GM21526 (cell line): ENCODE measurements around the gene LEKR1.

Source experiments
- ATAC-seq: cut with Tn5 transposase; IDR thresholded peaks from one replicate; pipeline ENCODE4 v1.9.1; 2021; ENCODE audit warnings: moderate library complexity; ENCODE audit not compliant: unreplicated experiment, low FRiP score

Gene LEKR1

DNA sequence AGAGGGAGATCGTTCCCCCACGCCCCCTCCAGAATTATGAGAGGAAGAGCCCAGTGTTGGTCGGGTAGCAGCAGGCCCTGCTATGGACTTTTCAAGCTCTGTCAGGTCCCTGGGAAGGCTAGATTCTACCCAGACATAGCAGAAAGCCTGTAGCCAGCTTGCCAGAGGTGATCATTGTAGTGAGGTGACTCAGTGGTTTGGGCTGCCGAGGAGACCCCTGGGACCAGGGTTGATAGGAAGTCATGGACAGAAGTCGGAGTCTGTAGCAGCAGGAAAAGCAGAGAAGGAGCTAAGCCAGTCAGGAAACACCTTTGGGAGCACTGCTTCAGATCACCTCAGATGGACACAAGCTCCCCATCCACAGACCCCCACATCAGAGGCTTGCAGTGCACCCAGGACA is 266.1 kb downstream of the LEKR1 start:
- ATAC-seq: no peak

DNA sequence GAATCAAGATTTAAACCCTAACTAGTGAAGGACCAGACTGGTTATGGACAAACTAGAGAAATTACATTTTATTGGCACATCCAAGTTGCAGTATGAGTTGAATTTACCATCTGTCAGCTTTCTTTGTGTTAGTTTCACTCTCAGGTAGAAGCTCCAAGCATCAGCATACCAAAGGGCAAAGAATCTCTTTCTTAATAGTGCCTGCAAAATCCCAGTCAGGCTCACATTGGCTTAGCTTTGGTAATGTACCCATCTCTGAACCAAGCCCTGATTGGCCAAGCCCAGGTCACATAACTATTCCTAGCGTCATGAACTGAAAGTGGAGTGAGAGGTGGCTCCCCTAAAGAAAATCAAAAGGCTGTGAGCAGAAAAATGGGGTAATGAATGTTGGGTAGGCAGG is 266.9 kb downstream of the LEKR1 start:
- ATAC-seq: no peak

DNA sequence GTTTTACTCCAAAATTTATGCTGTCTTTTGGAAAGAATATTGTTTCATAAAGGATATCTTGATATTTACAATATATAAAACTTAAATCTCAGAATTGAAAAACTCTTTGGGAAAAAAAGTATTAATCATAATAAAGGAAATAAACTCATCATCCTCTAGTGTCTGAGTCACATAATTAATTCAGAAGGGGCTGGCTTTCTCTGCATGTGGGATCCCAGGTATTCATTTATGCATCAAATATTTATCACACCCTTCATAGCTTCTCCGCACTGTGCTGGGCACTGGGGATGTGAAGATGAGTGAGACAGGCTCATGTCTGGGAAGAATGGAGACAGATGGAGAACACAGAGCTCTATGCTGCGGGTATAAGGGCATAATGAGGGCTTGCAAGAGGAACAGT is 268.1 kb downstream of the LEKR1 start:
- no peak for ATAC-seq

DNA sequence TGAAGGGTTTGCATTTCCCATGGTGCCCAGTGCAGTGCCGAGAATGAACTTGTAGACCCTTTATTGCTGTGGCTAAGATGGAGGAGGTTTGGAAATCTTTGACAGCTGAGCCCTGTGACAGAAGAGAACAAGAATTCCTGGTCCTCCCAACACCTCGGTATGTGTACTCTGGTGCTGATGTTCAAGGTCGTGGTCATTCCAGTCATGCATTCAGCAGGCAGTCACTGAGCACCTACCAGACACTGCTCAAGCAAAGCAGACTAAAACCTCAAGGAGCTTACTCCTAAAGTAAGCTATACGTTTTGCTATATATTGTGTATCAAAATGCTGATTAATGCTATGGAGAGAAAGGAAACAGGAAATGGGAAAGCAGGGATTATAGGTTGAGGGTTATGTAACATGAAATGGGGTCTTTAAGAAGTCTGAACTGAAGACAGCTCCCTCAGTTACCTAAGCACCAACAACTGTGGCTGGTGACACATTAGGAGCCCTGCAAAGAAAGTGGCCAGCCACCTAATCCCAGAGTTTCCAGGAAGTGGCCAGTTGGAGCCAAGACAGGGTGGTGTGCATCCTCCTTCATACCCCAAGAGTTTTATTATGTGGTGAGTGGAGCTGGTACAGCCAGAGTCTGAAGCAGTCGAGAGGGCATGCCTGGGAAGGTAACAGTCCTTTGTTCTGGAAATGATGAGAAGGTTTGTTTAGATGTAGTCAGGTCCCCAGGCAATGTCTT is 268.8 kb downstream of the LEKR1 start:
- no peak for ATAC-seq
